Gastroesophageal sphincter (tissue), 4 donors: ENCODE measurements around the gene CDCP2. TPM values are rescaled to one million over a fixed set of nuclear protein-coding genes. Genes with fewer than 3 reads are reported as not detected.
"Not testable (repeated sequence)": the region's sequence is repeated elsewhere in the genome, so short reads cannot be mapped to it uniquely, and the experiment has no call there.

Experiments used
- ATAC-seq: fragments of 150-250 bp; one replicate; pipeline ENCODE4 v1.9.1; 2016; ENCODE audit warnings: mild to moderate bottlenecking, moderate library complexity
- H3K27ac ChIP-seq, 4 donors: fragments of 200-600 bp; sonication (generic) in 3 of 4; 1 replicate in 3 of 4; 2 replicates in 1 of 4; pipeline ENCODE4 v1.5.1; 2016 to 2019
- H3K27me3 ChIP-seq: fragments of 200-600 bp; sonication (generic); one replicate; pipeline ENCODE4 v1.5.1; 2019
- H3K36me3 ChIP-seq, 2 donors: fragments of 200-600 bp; sonication (generic); one replicate each; pipeline ENCODE4 v1.5.1; 2019; ENCODE audit warnings: control low read depth in 1 of 2
- H3K4me1 ChIP-seq, 3 donors: fragments of 200-600 bp; sonication (generic); 1 replicate in 2 of 3; 2 replicates in 1 of 3; pipeline ENCODE4 v1.5.1; 2016 to 2019; ENCODE audit warnings: control low read depth in 2 of 3
- H3K4me3 ChIP-seq, 2 donors: fragments of 200-600 bp; sonication (generic); one replicate each; pipeline ENCODE4 v1.5.1; 2019; ENCODE audit warnings: mild to moderate bottlenecking in 1 of 2, moderate library complexity in 1 of 2
- H3K9me3 ChIP-seq, 3 donors: fragments of 200-600 bp; sonication (generic); one replicate each; pipeline ENCODE4 v1.5.1; 2017 to 2019; ENCODE audit warnings: control low read depth in 2 of 3
- CTCF ChIP-seq, 4 experiments: fragments of 200-600 bp in 2 of 4; fragments of 450-650 bp in 2 of 4; sonication (generic) in 1 of 4; IDR thresholded peaks; one replicate each; pipeline ENCODE4 v1.5.1; 2017 to 2019; ENCODE audit warnings: antibody characterized with exemption in 4 of 4, mild to moderate bottlenecking in 2 of 4, moderate library complexity in 2 of 4
- EP300 ChIP-seq: sonication (generic); formaldehyde crosslinking; IDR thresholded peaks from one replicate; pipeline ENCODE4 v1.6.1; 2017; ENCODE audit warnings: antibody characterized with exemption, mild to moderate bottlenecking
- POLR2A ChIP-seq, 2 donors: fragments of 450-650 bp; IDR thresholded peaks; one replicate each; pipeline ENCODE4 v1.6.1; 2017; ENCODE audit warnings: antibody characterized with exemption in 2 of 2, mild to moderate bottlenecking in 2 of 2, moderate library complexity in 1 of 2
- POLR2AphosphoS5 ChIP-seq: sonication (generic); formaldehyde crosslinking; IDR thresholded peaks from one replicate; pipeline ENCODE4 v1.6.1; 2017; ENCODE audit warnings: antibody characterized with exemption
- WGBS, 2 donors: methylation state at CpG; one replicate each; pipeline ENCODE4 v1.1.5; 2018; ENCODE audit warnings: low coverage in 1 of 2; 5-methylcytosine and 5-hydroxymethylcytosine counted together
- total RNA-seq, 4 donors: library from RNA; depleted of rRNA; stranded (reverse); fragments of >200 nt; gene quantifications; one replicate each; pipeline ENCODE4 v1.1.0, GENCODE V29; 2016

The CDCP2 gene
- total RNA-seq, 4 donors from 2014 or later = 0.13 to 0.23 TPM; not detected in 2

- Histone ChIP-seq H3K9me3 (no peaks in the 10 kb centered on the region), H3K27me3 (no peaks in the 10 kb centered on the region), H3K36me3 (peaks cover 0 to 7% of the 10 kb centered on the region in 2 donors), H3K4me3 (no peak overlapping the region), H3K27ac (no peak overlapping the region), H3K4me1 (no peaks in the 10 kb centered on the region)
- TF ChIP-seq POLR2AphosphoS5 = no peak
- TF ChIP-seq POLR2A (IDR thresholded peaks at IDR 0.05) = no peak
- TF ChIP-seq EP300 = no peak
- TF ChIP-seq CTCF (IDR thresholded peaks at IDR 0.05) = no peak
- WGBS, 2 donors = 76 to 100% methylated on average over 1 to 6 of the region's 8 CpGs
- no peak for ATAC-seq
Observed at GRCh38 chr1:54168206-54168965, 15.6 kb upstream of the CDCP2 start.

DNA sequence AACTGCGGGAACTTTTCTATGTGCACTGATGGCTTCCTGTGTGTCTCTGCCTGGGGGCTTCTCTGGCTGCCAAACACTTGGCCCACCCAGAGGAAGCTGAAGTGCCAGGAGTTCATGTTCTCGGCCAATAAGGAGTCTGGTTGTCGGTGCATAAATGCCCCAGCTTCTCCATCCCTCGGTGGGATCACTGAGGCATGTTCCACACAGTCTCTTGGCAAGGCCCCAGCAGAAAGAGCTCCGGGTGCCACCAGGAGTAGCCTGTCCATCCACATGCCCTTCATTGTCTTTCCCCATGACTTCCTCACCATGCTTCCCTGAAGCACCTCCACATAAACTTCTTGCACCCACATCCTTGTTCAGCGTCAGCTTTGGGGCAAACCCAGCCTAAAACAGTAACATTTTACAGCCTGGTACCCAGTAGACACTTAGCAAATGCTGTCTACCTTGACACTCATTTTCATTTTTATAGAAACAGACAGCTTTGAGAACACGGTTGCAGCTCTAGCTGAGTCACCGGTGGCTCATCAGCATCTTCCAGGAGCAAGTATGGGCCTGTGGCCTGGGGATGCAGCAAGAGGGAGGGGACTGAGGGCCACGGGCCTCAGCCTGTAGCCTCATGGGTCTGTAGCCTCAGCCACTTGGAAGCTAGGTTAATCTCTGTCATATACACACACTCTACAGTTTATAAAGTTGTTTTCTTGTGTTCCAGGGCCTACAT is 14.8 kb upstream of the CDCP2 start:
- no peak for ATAC-seq
- 78 to 92% methylated on average over 2 to 6 of the region's 9 CpGs for whole genome bisulfite sequencing, 2 donors
- Histone ChIP-seq H3K4me1 (no peaks in the 10 kb centered on the region), H3K4me3 (no peak overlapping the region), H3K27me3 (no peaks in the 10 kb centered on the region), H3K36me3 (peaks cover 0 to 5% of the 10 kb centered on the region in 2 donors), H3K27ac (no peak overlapping the region), H3K9me3 (no peaks in the 10 kb centered on the region)
- no peak for TF ChIP-seq POLR2AphosphoS5
- TF ChIP-seq POLR2A (IDR thresholded peaks at IDR 0.05) = no peak
- no peak for TF ChIP-seq CTCF (IDR thresholded peaks at IDR 0.05)
- no peak for TF ChIP-seq EP300

- H3K27me3 ChIP-seq, H3K4me3 ChIP-seq, H3K27ac ChIP-seq, H3K4me1 ChIP-seq, H3K36me3 ChIP-seq, H3K9me3 ChIP-seq, ATAC-seq: not testable (repeated sequence)
- 85 to 90% methylated on average over 4 of the region's 8 CpGs for WGBS, 2 donors
Observed at GRCh38 chr1:54166357-54166756, 13.6 kb upstream of the CDCP2 start.

DNA sequence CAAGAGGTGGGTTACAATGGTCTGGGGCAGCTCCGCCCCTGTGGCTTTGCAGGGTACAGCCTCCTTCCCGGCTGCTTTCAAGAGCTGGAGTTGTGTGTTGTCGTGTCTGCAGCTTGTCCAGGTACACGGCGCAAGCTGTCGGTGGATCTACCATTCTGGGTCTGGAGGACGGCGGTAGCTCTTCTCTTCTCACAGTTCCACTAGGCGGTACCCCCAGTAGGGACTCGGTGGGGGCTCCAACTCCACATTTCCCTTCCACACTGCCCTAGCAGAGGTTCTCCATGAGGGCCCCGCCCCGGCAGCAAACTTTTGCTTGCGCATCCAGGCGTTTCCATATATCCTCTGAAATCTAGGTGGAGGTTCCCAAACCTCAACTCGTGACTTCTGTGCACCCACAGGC is 12.3 kb upstream of the CDCP2 start:
- TF ChIP-seq POLR2AphosphoS5 (no peak), CTCF (IDR thresholded peaks at IDR 0.05) (no peak), POLR2A (IDR thresholded peaks at IDR 0.05) (no peak), EP300 (no peak)
- WGBS, 2 donors = 100% methylated on average over 1 of the region's 15 CpGs
- ATAC-seq = no peak
- Histone ChIP-seq H3K27ac (no peak overlapping the region), H3K36me3 (no peaks in the 10 kb centered on the region), H3K9me3 (no peaks in the 10 kb centered on the region), H3K4me1 (no peaks in the 10 kb centered on the region), H3K4me3 (no peak overlapping the region), H3K27me3 (no peaks in the 10 kb centered on the region)

GRCh38 chr1:54163573-54163972 is 10.8 kb upstream of the CDCP2 start:
- no peaks in the 10 kb centered on the region for H3K9me3 ChIP-seq
- no peaks in the 10 kb centered on the region for H3K4me1 ChIP-seq
- 68 to 90% methylated on average over 3 to 4 of the region's 5 CpGs for WGBS, 2 donors
- H3K36me3 ChIP-seq = no peaks in the 10 kb centered on the region
- H3K27me3 ChIP-seq = no peaks in the 10 kb centered on the region
- no peak overlapping the region for H3K4me3 ChIP-seq
- TF ChIP-seq POLR2AphosphoS5 (no peak), POLR2A (IDR thresholded peaks at IDR 0.05) (no peak), EP300 (no peak), CTCF (IDR thresholded peaks at IDR 0.05) (no peak)
- no peak overlapping the region for H3K27ac ChIP-seq
- no peak for ATAC-seq
